ENCODE measurements around the gene KCNAB1.

GRCh38 chr3:156131799-156132198 is 11.4 kb downstream of the KCNAB1 start:
- TF ChIP-seq CTCF (conservative IDR thresholded peaks at IDR 0.05): no peak
- TF ChIP-seq EZH2 (IDR thresholded peaks at IDR 0.05; ENCODE audit: low read depth): no peak

Data from PC-9 (cell line).